PC-3 (cell line): Measurements from ENCODE around the gene PTPRD.

Experiments used
- CTCF ChIP-seq: fragments of 300-600 bp; sonication (generic); conservative IDR thresholded peaks from 2 replicates; pipeline ENCODE4 v1.5.1; 2017; ENCODE audit warnings: antibody characterized with exemption, low read depth, mild to moderate bottlenecking, low read length
- EZH2 ChIP-seq: fragments of 300-600 bp; sonication (generic); IDR thresholded peaks from one replicate; pipeline ENCODE4 v1.6.1; 2017; ENCODE audit warnings: antibody characterized with exemption, mild to moderate bottlenecking, low read length; ENCODE audit not compliant: unreplicated experiment

- TF ChIP-seq EZH2 (no peak), CTCF (no peak)
Observed at GRCh38 chr9:8856396-8857067, 1756.3 kb downstream of the PTPRD start.
